GM21619 (cell line): ENCODE data around the gene NDST1.

Source experiments
- ATAC-seq: cut with Tn5 transposase; IDR thresholded peaks from one replicate; pipeline ENCODE4 v1.9.1; 2021; ENCODE audit not compliant: unreplicated experiment

NDST1 gene

DNA sequence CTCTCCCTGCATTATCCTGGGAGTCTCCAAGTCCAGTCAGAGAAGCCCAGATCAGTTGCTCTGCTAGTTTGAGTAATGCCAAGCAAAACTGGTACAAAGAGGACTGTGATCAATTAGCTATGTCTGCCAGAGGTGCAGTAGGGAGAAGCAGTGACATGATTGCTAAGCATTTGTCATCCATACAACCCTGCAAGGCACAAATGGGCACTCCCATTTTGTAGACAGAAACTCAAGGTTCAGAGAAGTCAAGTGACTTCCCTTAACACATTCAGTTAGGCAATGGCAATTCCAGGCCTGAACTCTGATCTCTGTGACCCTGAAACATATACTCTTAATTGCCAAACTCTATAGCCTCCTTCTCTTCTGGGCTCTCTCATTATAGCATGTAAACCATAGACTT is 34.0 kb downstream of the NDST1 start:
- no peak for ATAC-seq

DNA sequence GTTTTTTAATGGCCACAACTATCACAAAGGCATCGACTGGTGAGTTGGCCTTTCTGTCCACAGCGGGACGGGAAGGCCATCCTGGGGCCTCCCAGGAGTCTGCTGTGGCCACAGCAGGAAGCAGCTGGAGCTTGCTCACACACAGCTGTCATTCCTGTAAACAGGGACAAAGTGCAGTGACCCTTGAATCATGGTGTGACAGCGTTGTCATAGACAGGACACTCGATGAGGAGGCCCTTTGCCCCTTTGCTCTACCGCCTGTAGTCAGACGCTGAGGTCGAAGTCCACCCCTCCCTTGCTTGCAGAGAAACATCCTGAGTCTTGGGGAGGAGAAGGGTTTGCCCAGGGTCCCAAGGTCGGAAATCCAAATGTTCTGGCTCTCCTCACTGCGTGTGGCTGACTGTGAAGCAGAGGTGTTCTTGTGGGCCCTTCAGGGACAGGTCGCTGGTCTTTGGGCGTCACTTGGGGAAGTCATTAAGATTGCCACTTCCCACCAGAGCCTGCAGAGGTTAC is 35.1 kb downstream of the NDST1 start:
- no peak for ATAC-seq

DNA sequence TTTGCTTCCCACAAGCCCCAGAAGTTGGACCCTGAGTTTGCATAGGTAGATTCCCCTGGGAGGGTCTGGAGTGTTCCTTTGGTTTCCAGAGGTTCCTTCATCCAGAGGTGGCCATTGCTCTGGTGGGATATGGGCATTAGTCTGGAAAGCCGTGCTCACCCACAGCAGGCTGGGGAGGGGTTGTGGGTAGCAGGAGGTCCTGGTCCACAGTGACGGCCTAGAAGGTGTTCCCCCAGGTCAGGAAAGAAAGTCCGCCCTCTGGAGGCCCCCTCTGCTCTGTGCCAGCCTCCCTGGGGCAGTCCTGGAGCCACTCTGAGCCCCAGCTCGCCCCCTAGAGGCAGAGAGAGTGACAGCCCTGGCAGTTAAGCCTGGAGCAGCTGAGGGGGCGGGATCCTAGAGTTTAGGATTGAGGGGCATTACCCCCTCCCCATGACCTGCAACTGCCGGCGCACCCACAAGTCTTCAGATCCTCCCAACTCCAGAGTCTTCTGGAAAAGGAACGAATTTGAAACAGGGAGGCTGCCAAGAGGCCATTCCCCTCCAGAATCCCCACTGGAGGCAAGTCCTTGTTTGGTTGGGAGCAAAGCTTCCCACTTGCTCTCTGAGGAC is 36.8 kb downstream of the NDST1 start:
- ATAC-seq: peak; percentile 97

DNA sequence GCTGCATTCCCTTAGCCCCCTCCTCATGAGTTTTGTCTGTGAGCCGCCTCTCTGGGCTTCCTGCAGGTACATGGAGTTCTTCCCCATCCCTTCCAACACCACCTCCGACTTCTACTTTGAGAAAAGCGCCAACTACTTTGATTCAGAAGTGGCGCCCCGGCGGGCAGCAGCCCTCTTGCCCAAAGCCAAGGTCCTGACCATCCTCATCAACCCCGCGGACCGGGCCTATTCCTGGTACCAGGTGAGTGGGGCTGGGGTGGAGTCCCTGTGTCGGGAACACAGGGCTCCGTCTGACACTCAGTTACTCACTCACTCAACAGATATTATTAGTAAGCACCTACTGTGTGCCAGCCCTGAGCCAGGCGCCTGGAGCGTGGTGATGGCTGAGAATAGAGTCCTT is 37.3 kb downstream of the NDST1 start:
- no peak for ATAC-seq

DNA sequence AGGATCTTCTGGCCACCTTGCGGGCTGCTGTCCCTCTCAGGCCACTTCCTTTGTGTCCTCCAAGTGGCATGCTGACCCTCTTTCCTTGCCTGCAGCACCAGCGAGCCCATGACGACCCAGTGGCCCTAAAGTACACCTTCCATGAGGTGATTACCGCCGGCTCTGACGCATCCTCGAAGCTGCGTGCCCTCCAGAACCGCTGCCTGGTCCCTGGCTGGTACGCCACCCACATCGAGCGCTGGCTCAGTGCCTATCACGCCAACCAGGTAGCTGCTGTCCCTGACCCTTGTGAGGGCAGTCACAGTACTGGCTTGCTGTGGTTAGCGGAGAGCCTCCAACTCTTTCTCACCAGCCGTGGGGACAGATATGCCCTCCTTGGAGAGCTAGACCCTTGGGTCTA is 40.2 kb downstream of the NDST1 start:
- ATAC-seq: no peak

DNA sequence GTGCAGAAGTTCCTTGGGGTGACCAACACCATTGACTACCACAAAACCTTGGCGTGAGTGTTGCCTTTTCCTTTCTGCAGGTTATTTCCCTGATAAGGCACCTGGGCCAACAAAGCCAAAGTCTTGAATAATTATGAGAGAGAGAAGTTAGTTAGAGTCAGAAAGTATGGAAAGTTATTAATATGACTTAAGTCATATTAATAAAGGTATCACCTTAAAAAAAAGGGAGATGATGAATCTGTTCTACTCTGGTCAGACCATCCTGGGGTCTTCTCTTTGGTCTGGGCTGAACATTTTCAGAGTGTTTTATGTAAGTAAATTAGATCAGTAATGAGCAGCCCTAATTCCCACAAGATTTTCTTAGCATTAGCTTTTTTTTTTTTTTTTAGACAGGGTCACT is 41.8 kb downstream of the NDST1 start:
- ATAC-seq: no peak

DNA sequence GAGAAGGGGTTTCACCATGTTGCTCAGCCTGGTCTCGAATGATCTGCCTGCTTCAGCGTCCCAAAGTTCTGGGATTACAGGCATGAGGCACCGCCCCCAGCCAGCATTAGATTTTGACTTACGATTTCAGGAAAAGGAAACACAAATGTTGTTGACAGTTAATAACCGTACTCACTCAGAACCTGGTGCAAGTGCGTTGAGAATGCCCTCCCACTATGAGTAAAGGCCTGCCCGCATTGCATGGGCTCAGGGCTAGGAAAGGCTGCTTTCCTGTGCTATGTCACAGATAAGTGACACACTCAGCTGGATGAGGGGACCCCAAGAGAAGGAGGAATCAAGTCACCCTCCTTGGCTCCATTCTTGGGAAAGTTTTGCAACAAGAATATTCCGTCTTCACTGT is 42.4 kb downstream of the NDST1 start:
- ATAC-seq: no peak

DNA sequence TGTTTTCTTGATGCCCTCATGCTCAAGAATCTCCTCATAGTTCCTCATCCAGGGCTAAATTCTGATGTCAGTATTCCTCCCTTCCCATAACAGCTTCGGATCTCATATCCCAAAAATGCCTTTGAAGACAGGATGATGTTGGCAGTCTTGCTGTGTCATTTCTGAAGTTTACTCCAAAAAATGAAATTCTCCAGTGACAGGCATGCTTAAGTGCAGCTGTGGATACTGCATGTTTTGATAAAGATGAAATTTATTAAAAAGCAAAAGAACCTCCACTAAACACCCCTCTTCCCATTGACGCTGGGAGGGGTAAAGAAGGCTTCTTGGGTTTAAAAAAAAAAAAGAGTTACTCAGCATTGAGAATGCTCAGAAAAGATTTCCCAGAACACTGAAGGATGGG is 43.1 kb downstream of the NDST1 start:
- no peak for ATAC-seq

DNA sequence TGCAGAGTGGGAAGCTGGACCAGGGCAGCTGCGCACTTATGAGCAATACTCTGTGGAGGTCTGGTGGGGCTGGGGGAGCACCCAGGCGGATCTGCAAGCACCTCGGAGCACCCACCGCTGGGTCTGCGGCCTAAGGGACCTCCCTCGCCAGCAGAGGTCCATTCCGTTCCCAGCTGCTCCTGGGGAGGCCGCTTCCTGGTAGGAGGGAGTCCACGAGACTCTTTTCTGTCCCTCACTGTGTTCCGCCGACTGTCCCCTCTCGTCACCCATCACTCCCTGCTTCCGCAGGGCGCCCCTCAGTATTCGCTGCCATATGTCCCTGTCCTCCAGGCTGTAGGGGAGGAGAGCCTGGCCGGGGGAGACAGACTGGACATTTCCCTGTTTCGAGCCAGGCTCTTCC is 45.5 kb downstream of the NDST1 start:
- ATAC-seq: no peak

DNA sequence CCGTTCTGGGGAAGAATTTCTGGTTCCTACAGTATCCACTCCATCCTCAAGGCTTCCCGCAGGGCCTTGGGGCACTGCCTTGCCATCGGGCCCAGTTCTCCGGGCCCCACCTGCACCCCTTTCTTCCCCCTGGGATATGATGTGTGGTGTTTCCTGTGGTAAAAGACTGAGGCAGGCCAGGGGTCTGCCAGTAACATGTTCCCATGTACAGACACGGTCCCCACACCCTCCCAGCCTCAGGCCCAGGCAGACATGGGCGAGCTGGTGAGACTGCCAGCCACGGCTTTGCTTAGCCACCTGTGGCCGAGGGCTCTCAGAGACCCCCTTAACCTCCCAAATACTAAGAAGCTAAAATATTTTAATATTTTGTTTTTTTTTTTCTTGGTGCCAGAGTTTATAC is 46.0 kb downstream of the NDST1 start:
- no peak for ATAC-seq

DNA sequence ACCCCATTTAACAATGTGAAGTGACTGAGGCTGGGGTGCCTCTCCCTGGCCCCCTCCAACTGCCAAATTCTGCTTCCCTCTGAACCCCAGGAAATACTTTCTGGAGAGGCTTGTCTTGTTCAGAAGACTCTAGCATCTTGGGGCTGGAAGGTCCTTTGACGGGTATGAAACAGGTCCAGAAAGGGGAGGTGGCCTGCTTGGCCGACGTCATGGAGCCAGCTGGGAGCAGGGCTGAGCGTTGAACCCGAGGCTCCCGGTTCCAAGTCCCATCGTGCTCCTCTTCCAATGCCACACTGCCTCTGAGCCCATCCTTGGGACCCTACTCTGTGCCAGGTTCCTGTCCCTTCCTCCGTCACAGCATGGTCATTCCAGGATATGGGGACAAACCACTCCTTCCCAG is 46.9 kb downstream of the NDST1 start:
- ATAC-seq: no peak

DNA sequence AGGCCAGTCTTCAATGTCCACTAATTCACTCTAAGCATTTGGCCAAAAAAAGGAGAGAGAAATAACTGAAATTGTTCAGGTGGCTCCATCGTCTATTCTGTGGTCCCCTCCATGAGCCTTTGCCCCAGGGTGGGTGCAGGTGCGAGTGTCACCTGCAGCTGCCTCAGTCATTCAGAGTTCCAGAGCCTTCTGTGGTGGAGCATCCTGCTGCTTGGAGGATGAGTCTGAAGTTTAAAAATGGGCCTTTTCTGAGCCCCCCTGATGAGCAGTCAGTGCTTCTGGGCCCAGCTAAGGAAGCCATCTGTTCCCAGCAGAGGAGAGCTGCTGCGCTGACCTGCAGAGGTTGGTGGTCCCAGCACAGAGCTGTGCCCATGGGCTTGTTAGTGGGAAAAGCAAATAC is 48.2 kb downstream of the NDST1 start:
- no peak for ATAC-seq

DNA sequence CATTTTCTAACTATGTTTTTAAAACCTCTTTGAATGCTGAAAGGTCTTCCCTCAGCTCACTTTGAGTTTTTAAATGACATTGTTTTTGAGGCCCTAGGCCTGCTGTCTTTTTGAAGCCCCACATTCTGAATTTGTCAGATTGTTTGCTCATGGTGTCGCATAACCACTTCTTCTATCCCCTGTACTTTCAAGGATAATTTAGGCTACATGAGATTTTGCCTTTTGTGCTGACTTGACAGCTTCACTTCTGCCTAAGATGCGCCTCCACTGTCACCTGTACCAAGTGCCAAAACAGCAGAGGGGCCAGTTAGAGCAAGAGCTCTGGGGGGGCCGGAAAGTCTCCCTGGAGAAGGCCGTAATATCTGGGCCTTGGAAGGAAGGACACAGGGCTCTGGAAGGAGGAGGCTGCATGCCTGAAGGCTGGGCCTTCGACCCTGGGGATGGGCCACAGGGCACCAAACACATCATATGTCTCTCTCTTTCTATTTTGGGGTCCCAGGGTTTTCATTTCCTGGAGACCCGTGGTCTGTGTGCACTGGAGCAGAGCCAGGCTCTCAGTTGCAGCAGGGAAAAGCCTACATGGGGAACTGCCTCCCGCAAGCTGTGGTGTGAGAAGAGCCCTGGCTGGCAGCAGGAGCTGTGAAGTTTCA is 49.1 kb downstream of the NDST1 start:
- ATAC-seq: no peak

DNA sequence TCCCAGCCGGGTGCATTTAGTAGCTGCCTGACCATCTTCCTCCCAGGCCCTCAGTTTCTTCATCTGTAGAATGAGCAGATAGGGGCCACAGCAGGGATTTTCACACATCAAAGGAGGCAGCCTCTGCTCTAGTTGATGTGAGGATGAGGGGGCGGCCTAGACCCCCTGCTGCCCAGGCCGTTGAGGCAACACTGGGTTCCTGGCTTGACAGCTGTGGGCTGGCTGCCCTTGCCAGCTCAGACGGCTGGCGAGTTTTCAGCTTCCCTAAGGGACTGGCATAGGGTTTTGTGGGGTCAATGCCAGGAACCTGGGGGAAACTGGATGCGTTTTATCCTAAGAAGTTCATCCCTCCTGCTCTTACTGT is 49.6 kb downstream of the NDST1 start:
- ATAC-seq: no peak

DNA sequence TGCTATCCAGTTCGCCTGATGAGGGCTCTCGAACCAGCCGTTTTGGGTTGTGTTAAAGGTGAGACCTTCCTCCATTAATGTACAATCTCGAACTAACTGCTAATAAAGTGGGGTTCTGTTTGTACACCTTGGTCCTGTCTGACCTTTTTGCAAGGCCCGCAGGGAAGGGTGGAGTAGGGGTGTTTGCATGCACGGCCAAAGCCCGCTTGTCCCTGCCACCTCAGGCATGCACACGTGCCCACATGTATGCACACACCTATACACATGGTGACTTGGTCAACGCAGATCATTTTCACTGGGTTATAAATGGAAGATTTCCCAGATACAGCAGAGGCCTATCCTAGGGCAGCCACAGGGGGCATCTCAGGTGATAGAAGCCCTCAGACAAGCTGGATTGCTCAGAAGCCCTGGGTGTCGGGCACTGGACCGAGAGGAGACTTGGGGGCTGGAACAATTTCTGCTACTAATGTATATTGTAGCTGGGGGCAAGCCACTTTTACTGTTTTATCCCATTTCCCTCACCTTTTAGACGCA is 50.2 kb downstream of the NDST1 start:
- ATAC-seq: no peak

DNA sequence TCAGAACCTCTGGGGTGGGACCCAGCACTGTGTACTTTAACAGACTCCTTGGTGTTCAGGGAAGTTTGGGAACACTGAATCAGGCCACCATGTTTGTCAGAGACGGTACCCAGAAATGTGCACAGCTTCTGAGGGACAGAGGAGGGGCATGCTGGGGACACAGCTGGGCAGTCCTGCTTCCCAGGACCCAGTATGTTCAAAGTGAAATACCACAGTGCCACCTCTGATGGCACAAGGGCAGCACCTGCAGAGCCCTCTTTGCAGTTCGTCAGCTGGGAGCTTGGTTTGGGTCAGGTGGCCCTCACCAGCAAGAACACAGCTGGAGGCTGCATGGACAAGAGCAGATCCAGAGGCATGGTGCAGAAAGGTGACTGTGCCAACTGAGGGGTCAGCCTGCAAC is 51.2 kb downstream of the NDST1 start:
- no peak for ATAC-seq

DNA sequence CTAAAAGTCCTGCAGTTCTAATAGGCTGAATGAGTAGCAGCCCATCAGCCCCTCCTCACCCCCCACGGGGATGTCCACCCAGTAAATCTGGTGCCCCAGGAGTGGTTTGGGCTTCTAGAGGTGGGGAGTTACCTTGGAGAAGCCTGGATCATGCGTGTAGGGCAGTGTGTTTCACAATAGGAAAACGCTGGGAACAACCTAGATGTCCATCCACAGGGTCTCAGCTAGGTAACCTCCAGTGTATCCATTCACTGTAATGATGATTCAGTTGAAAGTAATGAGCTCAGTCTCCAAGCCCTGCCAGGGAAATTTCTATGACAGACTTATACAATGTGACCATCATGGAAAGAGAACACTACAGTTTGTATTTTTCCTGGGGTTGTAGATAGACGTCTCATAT is 51.8 kb downstream of the NDST1 start:
- no peak for ATAC-seq

DNA sequence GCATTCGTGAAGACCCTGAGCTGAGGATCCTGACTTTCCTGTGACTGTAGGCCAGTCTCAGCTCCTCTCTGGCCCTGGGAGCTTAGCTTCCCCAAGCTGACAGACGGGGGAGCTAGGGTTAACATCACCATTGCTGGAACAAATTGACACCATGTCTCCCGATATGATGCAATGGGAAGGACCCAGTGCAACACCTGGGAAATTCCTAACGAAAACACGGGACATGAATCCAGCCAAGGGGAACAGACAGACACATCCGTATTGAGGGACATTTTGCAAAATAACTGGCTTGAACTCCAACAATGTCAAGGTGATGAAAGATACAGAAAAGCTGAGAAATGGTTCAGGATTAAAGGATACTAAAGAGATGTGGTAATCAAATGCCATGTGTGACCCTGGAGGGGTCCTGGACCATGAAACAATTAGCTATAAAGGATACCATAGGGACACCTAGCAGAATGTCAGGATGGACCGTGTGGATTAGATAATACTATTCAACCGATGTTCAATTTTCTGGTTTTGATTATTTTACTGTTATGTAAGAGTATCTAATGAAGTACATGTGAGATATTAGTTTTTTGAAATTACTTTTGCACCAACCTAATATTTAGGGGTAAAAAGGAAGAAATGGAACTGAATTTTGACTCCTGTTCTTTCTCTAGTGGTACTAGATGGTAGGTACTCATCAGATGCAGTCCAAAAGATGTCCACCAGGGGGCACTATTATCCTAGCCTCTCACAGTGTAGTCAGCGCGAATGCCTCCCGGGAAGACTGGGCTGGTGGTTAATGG is 52.7 kb downstream of the NDST1 start:
- peak; percentile 69 for ATAC-seq

DNA sequence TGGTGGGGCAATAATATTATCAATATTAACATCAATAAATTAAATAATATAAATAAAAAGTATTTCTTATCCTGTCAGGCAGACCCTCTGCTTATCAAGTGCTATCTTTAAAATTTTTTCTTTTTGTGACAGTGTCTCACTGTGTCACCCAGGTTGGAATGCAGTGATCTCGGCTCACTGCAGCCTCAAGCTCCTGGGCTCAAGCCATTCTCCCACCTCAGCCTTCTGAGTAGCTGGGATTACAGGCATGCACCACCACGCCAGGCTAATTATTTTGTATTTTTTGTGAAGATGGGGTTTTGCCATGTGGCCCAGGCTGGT is 53.2 kb downstream of the NDST1 start:
- no peak for ATAC-seq

DNA sequence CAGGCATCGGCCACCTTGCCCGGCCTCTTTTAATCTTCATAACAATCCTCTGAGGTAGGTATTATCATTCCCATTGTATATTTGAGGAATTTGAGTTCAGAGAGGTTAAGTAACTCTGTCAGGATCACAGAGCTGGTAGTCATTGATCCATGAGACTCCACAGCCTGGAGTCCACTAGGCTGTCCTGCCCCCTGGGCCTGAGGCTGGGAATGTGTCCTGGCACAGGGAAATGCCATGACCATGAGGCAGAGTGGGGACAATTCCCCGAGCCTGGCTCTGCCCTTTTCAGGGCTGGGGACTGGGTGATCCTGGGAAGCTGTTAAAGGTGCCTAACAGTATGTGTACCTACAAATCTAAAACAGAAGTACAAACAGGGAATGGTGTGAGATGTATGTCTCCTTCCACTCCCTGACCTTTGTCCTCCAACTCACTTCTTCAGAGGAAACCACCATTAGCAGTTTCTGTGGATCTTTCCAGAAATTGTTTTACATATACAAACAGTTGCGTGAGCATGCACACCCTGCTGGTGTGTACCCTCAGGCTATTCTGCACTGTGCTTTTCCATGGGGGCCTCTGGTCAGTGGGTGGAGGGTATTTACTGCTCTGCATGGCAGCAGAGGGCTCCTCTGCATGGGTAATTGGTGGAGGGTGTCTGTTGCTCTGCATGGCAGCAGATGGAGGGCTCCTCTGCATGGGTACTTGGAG is 53.8 kb downstream of the NDST1 start:
- no peak for ATAC-seq

DNA sequence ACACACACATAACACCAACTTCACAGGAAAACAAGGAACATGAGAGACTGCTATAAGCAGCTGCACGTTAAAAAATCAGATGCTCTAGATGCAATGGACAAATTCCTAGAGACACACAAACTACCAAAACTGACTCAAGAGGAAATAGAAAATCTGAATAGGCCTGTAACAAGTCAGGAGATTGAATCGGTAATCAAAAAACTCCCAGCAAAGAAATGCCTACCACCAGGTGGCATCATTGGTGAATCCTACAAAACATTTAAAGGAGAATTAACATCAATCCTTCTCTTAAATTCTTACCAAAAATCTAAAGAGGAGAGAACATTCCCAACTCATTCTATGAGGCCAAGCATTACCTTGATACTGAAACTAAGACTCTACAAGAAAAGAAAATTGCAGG is 54.9 kb downstream of the NDST1 start:
- no peak for ATAC-seq

DNA sequence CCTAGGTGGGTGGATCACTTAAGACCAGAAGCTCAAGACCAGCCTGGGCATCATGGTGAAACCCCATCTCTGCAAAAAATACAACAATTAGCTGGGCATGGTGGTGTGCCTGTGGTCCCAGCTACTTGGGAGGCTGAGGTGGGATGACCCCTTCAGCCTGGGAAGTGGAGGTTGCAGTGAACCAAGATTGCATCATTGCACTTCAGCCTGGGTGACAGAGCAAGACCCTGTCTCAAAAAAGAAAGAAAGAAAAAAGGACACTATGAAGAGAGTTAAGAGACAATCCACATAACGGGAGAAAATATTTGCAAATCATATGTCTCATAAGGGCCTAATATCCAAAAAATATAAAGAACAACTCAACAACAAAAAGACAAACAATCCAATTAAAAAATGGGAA is 57.9 kb downstream of the NDST1 start:
- ATAC-seq: no peak
